Coronary artery (tissue), 2 donors: Measurements from ENCODE around the gene LGR4.

Experiments
- DNase-seq: peaks from one replicate; pipeline ENCODE4 v3.0.0-alpha.2; 2017; ENCODE audit warnings: low spot score
- H3K27ac ChIP-seq, 2 donors: fragments of 200-600 bp; sonication (generic); one replicate each; pipeline ENCODE4 v1.5.1; 2016 to 2019
- H3K4me3 ChIP-seq: fragments of 200-600 bp; sonication (generic); 2 replicates; pipeline ENCODE4 v1.5.1; 2016; ENCODE audit warnings: mild to moderate bottlenecking, moderate library complexity
- CTCF ChIP-seq: fragments of 200-600 bp; sonication (generic); IDR thresholded peaks from one replicate; pipeline ENCODE4 v1.5.1; 2019; ENCODE audit warnings: antibody characterized with exemption

LGR4 gene

GRCh38 chr11:27471589-27472397 is 797 bp downstream of the LGR4 start:
- no peak for TF ChIP-seq CTCF
- peak overlapping the region; percentile 80 to 88 for H3K27ac ChIP-seq
- H3K4me3 ChIP-seq, result peak overlapping the region; percentile 93
- no peak for DNase-seq

GRCh38 chr11:27470826-27471588 is 1.6 kb downstream of the LGR4 start:
- TF ChIP-seq CTCF, result no peak
- Histone ChIP-seq H3K27ac (peak overlapping the region in 1 of 2 donors; percentile 88), H3K4me3 (peak overlapping the region; percentile 93)
- no peak for DNase-seq

GRCh38 chr11:27470166-27470565 is 2.4 kb downstream of the LGR4 start:
- H3K4me3 ChIP-seq, result peak overlapping the region; percentile 93
- no peak for TF ChIP-seq CTCF
- peak overlapping the region in 1 of 2 donors; percentile 29 for H3K27ac ChIP-seq
- no peak for DNase-seq

- Histone ChIP-seq H3K4me3 (peak overlapping the region; percentile 93), H3K27ac (peak overlapping the region in 1 of 2 donors; percentile 55)
- no peak for TF ChIP-seq CTCF
- DNase-seq, result no peak
These were observed 3.4 kb downstream of the LGR4 start for GRCh38 chr11:27468995-27469695.

- TF ChIP-seq CTCF, result no peak
- no peak for DNase-seq
- peak overlapping the region; percentile 93 for H3K4me3 ChIP-seq
- peak overlapping the region in 1 of 2 donors; percentile 55 for H3K27ac ChIP-seq
These were observed 4.2 kb downstream of the LGR4 start for GRCh38 chr11:27468209-27468994.

GRCh38 chr11:27467181-27467913 is 5.2 kb downstream of the LGR4 start:
- no peak for DNase-seq
- H3K27ac ChIP-seq, result no peak overlapping the region
- H3K4me3 ChIP-seq, result no peak overlapping the region
- no peak for TF ChIP-seq CTCF
